Activated CD8-positive, alpha-beta T cell treated with anti-CD3 and anti-CD28 coated beads, Interleukin-2, amount 10 ng/mL, durations not matched to agents 7 days and 5 days (primary cell): ENCODE data around the gene TSPAN2. TPM values are rescaled to one million over a fixed set of nuclear protein-coding genes. Genes with fewer than 3 reads are reported as not detected.
"Not testable (repeated sequence)": the region's sequence is repeated elsewhere in the genome, so short reads cannot be mapped to it uniquely, and the experiment has no call there.

ENCODE experiments used
- ATAC-seq: fragments of 150-1000 bp; cut with Tn5 transposase; one replicate; pipeline ENCODE4 v1.10.0; 2021; ENCODE audit warnings: moderate library complexity
- CTCF ChIA-PET: fragments of 350-600 bp; sonication (Branson Sonifier 250); formaldehyde crosslinking; loops from one replicate; lab custom pipeline; 2021; ENCODE audit warnings: antibody characterized with exemption; lab: Charles Lee
- POLR2A ChIA-PET: fragments of 350-600 bp; sonication (Branson Sonifier 250); formaldehyde crosslinking; loops from one replicate; lab custom pipeline; 2021; ENCODE audit warnings: antibody characterized with exemption; lab: Charles Lee
- DNase-seq: peaks from one replicate; pipeline ENCODE4 v3.0.0-alpha.2; 2020
- H3K27ac Mint-ChIP-seq: one replicate; pipeline ENCODE4 v1.8.0; 2021; ENCODE audit warnings: mild to moderate bottlenecking, mixed read lengths
- H3K27me3 Mint-ChIP-seq: one replicate; pipeline ENCODE4 v1.8.0; 2021; ENCODE audit warnings: low read depth, mixed read lengths
- H3K36me3 Mint-ChIP-seq: one replicate; pipeline ENCODE4 v1.8.0; 2021; ENCODE audit warnings: low read depth, mixed read lengths
- H3K4me1 Mint-ChIP-seq: one replicate; pipeline ENCODE4 v1.8.0; 2021; ENCODE audit warnings: low read depth, mixed read lengths
- H3K4me3 Mint-ChIP-seq: one replicate; pipeline ENCODE4 v1.8.0; 2021; ENCODE audit warnings: mild to moderate bottlenecking, mixed read lengths
- H3K9me3 Mint-ChIP-seq: one replicate; pipeline ENCODE4 v1.8.0; 2022; ENCODE audit warnings: mixed read lengths; ENCODE audit not compliant: insufficient read depth
- total RNA-seq, 2 experiments: library from RNA; stranded (reverse); gene quantifications; one replicate each; pipeline ENCODE4 v1.2.3, GENCODE V29; 2021

Gene TSPAN2
- total RNA-seq, 2 experiments from 2014 or later, result 0.31 to 0.84 TPM

- CTCF ChIA-PET, result interaction anchor here (1.0 to 2.3 kb wide), 2 partner anchors 21 to 23 kb away, joined by 4 to 5 read pairs; no protein-coding TSS in a partner anchor
- Mint-ChIP-seq H3K36me3 (no peaks in the 10 kb centered on the region), H3K27me3 (peaks cover 4% of the 10 kb centered on the region), H3K27ac (no peak within 1 kb of the TSS), H3K4me1 (no peaks in the 10 kb centered on the region), H3K4me3 (no peak within 1 kb of the TSS), H3K9me3 (no peaks in the 10 kb centered on the region)
- no peak for DNase-seq
- POLR2A ChIA-PET, result no interaction called here
- no peak for ATAC-seq
Measured at GRCh38 chr1:115029526-115029925, 59.8 kb downstream of the TSPAN2 start, which contains the start of gene TSHB. TSHB (plus strand) TSS chr1:115029826; CDS start chr1:115033363, 3,537 bp downstream.

GRCh38 chr1:115023593-115023992 is 65.7 kb downstream of the TSPAN2 start:
- Mint-ChIP-seq H3K4me3 (no peak overlapping the region), H3K36me3 (no peaks in the 10 kb centered on the region), H3K27ac (no peak overlapping the region), H3K9me3 (no peaks in the 10 kb centered on the region), H3K4me1 (no peaks in the 10 kb centered on the region), H3K27me3 (peaks cover 15% of the 10 kb centered on the region)
- no peak for ATAC-seq
- DNase-seq, result no peak
- POLR2A ChIA-PET, result no interaction called here
- CTCF ChIA-PET, result interaction anchor here (1.5 kb wide), 1 partner anchor 89 kb away, joined by 4 read pairs; no protein-coding TSS in a partner anchor

- ChIA-PET CTCF (no interaction called here), POLR2A (no interaction called here)
- no peaks in the 10 kb centered on the region for H3K9me3 Mint-ChIP-seq
- H3K36me3 Mint-ChIP-seq, result no peaks in the 10 kb centered on the region
- no peaks in the 10 kb centered on the region for H3K4me1 Mint-ChIP-seq
- no peak overlapping the region for H3K27ac Mint-ChIP-seq
- peaks cover 15% of the 10 kb centered on the region for H3K27me3 Mint-ChIP-seq
- no peak overlapping the region for H3K4me3 Mint-ChIP-seq
- DNase-seq (no peak), ATAC-seq (no peak)
Measured at GRCh38 chr1:115021145-115021544, 68.2 kb downstream of the TSPAN2 start.

GRCh38 chr1:115019549-115019948 is 69.8 kb downstream of the TSPAN2 start:
- ATAC-seq, result not testable (repeated sequence)

GRCh38 chr1:115013792-115014191 is 75.5 kb downstream of the TSPAN2 start:
- Mint-ChIP-seq H3K9me3 (no peaks in the 10 kb centered on the region), H3K27me3 (no peaks in the 10 kb centered on the region), H3K4me1 (no peaks in the 10 kb centered on the region), H3K36me3 (no peaks in the 10 kb centered on the region), H3K4me3 (no peak overlapping the region), H3K27ac (no peak overlapping the region)
- ATAC-seq (no peak), DNase-seq (no peak)
- CTCF ChIA-PET, result interaction anchor here (1.1 kb wide), 1 partner anchor 100 kb away, joined by 3 read pairs; no protein-coding TSS in a partner anchor
- POLR2A ChIA-PET, result no interaction called here

More at GRCh38 chr1:115019549-115019948, 69.8 kb downstream of the TSPAN2 start:
- peaks cover 15% of the 10 kb centered on the region for H3K27me3 Mint-ChIP-seq
- H3K27ac Mint-ChIP-seq, H3K9me3 Mint-ChIP-seq, POLR2A ChIA-PET, H3K4me3 Mint-ChIP-seq, DNase-seq, CTCF ChIA-PET, H3K4me1 Mint-ChIP-seq, H3K36me3 Mint-ChIP-seq: not testable (repeated sequence)

- CTCF ChIA-PET, result no interaction called here
- H3K27ac Mint-ChIP-seq, result no peak overlapping the region
- H3K9me3 Mint-ChIP-seq, result no peaks in the 10 kb centered on the region
- no peaks in the 10 kb centered on the region for H3K27me3 Mint-ChIP-seq
- H3K36me3 Mint-ChIP-seq, result no peaks in the 10 kb centered on the region
- no peaks in the 10 kb centered on the region for H3K4me1 Mint-ChIP-seq
- POLR2A ChIA-PET, result no interaction called here
- ATAC-seq (no peak), DNase-seq (no peak)
- no peak overlapping the region for H3K4me3 Mint-ChIP-seq
Measured at GRCh38 chr1:115012434-115012833, 76.9 kb downstream of the TSPAN2 start.

- no peak for DNase-seq
- no peaks in the 10 kb centered on the region for H3K4me1 Mint-ChIP-seq
- ChIA-PET POLR2A (no interaction called here), CTCF (no interaction called here)
- H3K9me3 Mint-ChIP-seq, result no peaks in the 10 kb centered on the region
- ATAC-seq, result no peak
- H3K4me3 Mint-ChIP-seq, result no peak overlapping the region
- no peaks in the 10 kb centered on the region for H3K36me3 Mint-ChIP-seq
- H3K27me3 Mint-ChIP-seq, result no peaks in the 10 kb centered on the region
- H3K27ac Mint-ChIP-seq, result no peak overlapping the region
Measured at GRCh38 chr1:115012006-115012405, 77.3 kb downstream of the TSPAN2 start.

GRCh38 chr1:115006191-115006590 is 83.1 kb downstream of the TSPAN2 start:
- Mint-ChIP-seq H3K36me3 (no peaks in the 10 kb centered on the region), H3K4me3 (no peak overlapping the region), H3K27ac (no peak overlapping the region), H3K9me3 (no peaks in the 10 kb centered on the region), H3K4me1 (no peaks in the 10 kb centered on the region), H3K27me3 (peaks cover 12% of the 10 kb centered on the region)
- ATAC-seq (no peak), DNase-seq (no peak)
- ChIA-PET POLR2A (no interaction called here), CTCF (no interaction called here)

Other genes with a start within 250 kb of the TSPAN2 start
- not detected for gene SYCP1, start 234.6 kb downstream of the TSPAN2 start, total RNA-seq
- not detected for gene TSHB, start 59.7 kb downstream of the TSPAN2 start, total RNA-seq
- not detected for gene NGF, start 248.7 kb upstream of the TSPAN2 start, total RNA-seq